ENCODE measurements around the gene CDKN1C.

CDKN1C gene

DNA sequence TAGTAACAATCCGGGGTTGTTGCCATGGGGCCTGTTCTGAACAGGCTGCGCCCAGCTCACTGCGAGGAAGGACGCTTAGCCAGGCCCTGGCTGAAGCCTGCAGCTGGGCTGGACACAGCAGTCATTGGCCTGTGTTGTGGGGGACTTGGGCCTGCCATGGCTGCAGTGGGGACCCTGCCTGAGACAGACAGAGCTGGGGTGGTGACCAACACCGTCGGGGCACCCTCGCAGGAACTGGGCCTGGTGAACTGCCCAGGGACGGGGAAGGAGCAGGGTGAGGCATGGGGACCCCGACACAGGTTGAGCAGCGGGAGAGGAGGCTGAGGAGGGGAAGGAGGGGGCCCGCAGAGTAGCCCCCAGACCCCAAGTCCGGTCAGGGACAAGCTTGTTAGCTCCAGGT, 34.8 kb upstream of the CDKN1C start:
- Histone ChIP-seq H3K4me3 (ENCODE audit: low read depth, low read length) (no peak overlapping the region), H3K27ac (no peak overlapping the region), H3K36me3 (replicated peaks) (no peaks in the 10 kb centered on the region), H3K27me3 (replicated peaks) (no peaks in the 10 kb centered on the region)
- DNase-seq, result no peak
- TF ChIP-seq CTCF (IDR thresholded peaks at IDR 0.05; ENCODE audit: low read depth, low read length, missing control alignments), result no peak
- in situ Hi-C loops (cut with HindIII; ENCODE audit: low pct_ligation_motif_present, low sequenced_read_pairs), result no loop called here

DNA sequence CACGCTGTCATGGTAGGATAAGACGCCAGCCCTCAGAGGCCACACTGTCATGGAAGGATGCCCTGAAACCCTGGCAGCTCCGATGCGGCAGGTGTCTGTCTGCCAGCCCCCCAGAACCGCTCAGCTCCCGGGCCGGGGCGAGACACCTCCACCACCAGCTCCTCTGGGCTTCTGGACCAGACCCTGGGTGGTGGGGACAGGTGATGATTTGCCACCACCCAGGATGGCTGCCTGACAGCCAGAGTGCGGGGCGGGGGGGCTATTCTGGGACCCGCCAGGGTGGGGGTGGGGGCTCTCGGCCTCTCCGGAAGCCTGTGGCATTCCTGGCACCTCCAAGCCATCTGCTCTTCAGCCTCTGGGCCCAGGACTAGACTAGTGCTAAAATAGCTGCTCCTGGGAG, 34.3 kb upstream of the CDKN1C start:
- in situ Hi-C loops (cut with HindIII; ENCODE audit: low pct_ligation_motif_present, low sequenced_read_pairs), result no loop called here
- H3K4me3 ChIP-seq (ENCODE audit: low read depth, low read length), result no peak overlapping the region
- no peaks in the 10 kb centered on the region for H3K36me3 ChIP-seq (replicated peaks)
- no peak overlapping the region for H3K27ac ChIP-seq
- no peak for DNase-seq
- no peak for TF ChIP-seq CTCF (IDR thresholded peaks at IDR 0.05; ENCODE audit: low read depth, low read length, missing control alignments)
- no peaks in the 10 kb centered on the region for H3K27me3 ChIP-seq (replicated peaks)

- in situ Hi-C loops (cut with HindIII; ENCODE audit: low pct_ligation_motif_present, low sequenced_read_pairs), result no loop called here
- Histone ChIP-seq H3K27me3 (replicated peaks) (no peaks in the 10 kb centered on the region), H3K27ac (no peak overlapping the region), H3K4me3 (ENCODE audit: low read depth, low read length) (no peak overlapping the region), H3K36me3 (replicated peaks) (no peaks in the 10 kb centered on the region)
- no peak for DNase-seq
- no peak for TF ChIP-seq CTCF (IDR thresholded peaks at IDR 0.05; ENCODE audit: low read depth, low read length, missing control alignments)
Observed at GRCh38 chr11:2919188-2919587, 33.6 kb upstream of the CDKN1C start.

DNA sequence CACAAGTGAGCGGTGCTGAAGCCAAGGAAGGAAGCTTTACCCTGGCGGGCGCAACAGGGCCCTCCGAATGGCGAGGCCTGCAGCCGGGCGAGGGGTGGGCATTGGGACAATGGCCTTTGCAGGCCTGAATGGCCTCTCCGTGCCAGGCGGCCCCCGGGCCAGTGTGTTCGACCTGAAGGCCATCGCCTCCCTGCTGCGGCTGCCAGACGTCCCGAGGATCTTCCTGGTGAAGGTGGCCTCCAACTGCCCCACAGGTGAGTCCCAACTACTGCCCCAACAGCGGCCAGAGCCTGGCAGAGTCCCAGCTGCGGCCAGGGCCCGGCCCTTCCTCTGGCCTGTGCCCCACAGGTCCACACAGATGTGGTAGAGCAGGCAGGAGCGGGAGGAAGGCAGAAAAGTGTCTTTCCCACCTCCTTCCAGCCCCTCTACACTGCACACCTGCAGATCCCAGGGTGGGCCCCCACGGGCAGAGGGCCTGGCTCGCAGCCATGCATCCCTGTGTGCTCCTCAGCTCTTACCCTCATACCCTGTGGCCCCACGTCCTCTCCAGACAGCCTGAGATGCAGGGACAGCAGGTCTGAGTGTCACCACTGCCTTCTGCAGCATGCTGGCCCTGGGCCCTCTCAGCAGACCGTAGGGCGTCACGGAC, 32.4 kb upstream of the CDKN1C start:
- Histone ChIP-seq H3K27ac (no peak overlapping the region), H3K36me3 (replicated peaks) (no peaks in the 10 kb centered on the region), H3K4me3 (ENCODE audit: low read depth, low read length) (no peak overlapping the region), H3K27me3 (replicated peaks) (no peaks in the 10 kb centered on the region)
- DNase-seq, result no peak
- TF ChIP-seq CTCF (IDR thresholded peaks at IDR 0.05; ENCODE audit: low read depth, low read length, missing control alignments), result no peak
- in situ Hi-C loops (cut with HindIII; ENCODE audit: low pct_ligation_motif_present, low sequenced_read_pairs), result no loop called here

DNA sequence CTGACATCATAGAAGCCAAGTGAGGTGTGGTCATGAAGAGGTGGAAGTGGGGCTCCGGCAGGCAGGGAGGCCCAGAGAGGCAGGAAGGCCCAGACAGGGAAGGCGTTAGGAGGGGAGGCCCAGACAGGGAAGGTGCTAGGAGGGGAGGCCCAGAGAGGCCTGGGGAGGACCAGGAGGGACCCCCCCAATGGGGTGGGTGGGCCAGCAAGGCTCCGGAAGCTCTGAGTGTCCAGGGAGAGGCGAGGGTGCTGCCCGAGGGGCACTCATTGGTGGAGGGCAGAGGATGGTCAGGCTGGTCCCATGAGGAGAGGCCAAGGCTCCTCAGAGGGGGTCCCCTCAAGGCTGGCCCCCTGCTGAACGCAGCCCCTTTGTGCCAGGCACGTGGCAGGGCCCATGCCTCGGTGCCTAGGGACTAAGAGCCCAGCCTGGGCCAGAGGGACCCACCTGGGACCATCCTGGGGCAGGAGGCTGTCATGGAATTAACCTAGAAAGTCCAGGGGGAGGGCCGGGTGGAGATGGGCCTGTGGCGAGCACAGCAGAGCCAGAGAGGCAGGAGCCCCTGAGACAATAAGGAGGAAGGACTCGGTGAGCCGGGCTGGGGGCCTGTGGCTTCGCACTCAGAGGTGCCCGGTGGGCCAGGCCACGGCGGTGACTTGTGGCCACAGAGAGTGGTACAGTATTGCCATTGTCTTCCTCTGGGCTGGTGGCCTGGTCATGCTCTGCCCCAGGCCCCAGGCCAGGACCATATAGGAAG, 31.5 kb upstream of the CDKN1C start:
- in situ Hi-C loops (cut with HindIII; ENCODE audit: low pct_ligation_motif_present, low sequenced_read_pairs), result no loop called here
- Histone ChIP-seq H3K36me3 (replicated peaks) (no peaks in the 10 kb centered on the region), H3K27me3 (replicated peaks) (no peaks in the 10 kb centered on the region), H3K4me3 (ENCODE audit: low read depth, low read length) (no peak overlapping the region), H3K27ac (no peak overlapping the region)
- no peak for TF ChIP-seq CTCF (IDR thresholded peaks at IDR 0.05; ENCODE audit: low read depth, low read length, missing control alignments)
- DNase-seq, result no peak

Measured in brain microvascular endothelial cell (primary cell).